ENCODE results near the gene COG3.

Gene COG3

DNA sequence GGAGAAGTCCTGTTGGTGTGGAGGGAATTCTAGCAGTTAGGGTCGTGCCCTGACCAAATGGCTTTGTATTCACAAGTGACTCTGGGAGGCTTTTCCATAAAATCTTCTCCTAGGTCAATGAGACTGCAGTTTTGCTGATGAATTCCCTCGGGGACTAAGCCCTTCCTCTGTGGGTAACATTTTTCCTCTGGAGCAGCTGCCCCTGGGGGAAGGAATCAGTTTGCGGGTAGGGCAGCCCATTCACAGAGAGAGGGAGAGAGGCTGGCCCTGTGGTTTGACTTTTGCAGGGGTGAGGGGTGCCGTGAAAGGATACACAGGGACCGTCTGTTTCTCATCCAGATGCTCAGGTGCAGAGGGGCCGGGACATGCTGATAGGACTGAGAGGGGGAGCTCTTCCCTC is 83.5 kb downstream of the COG3 start:
- no peak for DNase-seq

DNA sequence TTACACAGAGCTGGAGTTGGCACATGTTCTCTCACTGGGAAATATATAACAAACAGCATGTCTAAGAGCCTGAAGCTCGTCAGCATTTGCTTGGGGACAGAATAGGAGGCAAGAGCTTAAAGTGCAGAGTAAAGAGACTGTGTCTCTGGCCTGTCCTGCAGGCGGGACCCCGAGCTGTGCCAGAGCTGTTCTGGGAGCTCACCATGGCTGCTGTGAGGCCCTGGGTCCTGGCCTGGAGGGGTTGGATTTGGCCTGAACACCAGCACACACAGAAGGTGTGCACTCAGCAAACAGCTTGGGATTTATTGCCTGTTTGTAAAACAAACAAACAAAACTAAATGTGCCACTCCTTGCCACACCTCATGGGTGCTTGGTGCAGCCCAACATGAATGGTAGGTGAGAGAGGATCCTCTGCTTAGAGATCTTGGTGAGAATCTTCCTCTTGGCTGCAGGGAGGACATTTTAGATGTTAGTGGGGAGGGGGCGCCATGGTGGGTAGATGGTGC is 89.9 kb downstream of the COG3 start:
- DNase-seq, result no peak

DNA sequence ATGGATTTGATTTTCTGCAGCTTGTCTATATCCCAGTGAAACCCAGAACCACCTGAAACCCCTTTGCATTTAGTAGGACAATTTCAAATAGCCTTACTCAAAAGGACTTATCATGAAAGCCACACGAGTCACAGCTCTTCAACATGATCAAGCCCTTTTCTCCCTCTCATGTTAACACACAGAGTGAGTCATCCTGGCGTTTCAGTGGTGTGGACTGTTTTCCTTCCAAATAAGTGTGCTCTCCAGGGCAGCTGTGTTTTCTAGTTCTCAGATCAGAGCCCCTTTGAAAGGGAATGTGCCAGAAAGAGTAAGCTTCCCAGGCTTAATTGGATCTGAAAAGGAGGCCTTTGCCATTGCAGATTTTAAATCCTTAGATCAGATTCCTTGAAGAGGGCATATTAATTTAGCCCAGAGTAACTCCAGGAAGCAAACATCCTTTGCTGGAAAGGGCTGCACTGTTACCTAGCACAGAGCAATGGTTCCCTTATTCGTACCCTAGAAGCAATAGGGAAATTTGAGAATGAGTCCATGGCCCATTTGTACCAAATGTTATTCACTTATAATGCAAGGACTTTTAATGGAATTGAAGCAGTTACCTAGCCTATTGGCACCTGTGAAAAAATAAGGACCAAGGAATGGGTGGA is 99.5 kb downstream of the COG3 start:
- DNase-seq, result peak; percentile 48

DNA sequence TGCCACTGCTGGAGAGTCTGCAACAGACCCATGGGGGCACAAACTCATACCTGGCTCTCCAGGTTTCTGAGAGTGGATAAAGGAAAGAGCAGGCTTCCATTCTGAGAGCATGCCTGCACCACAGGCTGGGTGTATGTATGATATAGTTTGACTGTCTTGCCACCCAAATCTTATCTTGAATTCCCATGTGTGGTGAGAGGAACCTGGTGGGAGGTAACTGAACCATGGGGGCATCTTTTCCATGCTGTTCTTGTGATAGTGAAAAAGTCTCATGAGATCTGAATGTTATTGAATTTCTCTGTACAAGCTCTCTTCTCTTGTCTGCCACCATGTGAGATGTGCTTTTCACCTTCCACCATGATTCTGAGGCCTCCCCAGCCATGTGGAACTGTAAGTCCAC is 100.6 kb downstream of the COG3 start:
- no peak for DNase-seq

DNA sequence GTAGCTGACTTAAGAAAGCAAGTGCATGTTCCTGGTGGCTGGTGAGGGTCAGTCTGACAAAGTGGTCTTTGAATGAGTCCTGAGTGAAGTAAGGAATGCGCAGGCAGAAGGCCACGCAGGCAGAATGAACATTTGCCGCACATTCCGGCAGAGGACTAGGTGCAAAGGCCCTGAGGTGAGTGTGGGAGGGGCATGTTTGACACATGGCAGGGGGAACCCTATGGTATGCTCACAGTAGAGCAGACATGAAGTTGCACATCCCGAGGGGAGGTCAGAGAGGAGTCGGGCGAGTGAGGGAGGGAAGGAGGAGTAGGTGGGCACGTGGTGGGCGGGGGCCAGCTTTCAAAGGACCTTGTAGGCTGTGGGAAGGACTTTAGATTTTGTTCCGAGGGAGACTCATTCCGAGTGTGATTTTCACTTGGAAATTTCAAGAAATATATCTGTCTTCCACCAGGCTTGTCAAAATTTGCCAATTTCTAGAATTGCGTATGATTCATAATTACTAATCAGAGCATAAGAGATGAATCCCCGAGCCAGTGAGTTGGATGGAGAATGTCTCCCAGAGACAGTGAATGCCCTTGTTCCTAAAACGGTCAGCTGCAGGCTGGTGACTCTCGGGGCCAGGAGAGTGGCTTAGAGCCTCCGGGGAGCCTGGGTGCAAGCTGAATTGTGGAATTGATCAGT is 110.5 kb downstream of the COG3 start:
- DNase-seq, result no peak

DNA sequence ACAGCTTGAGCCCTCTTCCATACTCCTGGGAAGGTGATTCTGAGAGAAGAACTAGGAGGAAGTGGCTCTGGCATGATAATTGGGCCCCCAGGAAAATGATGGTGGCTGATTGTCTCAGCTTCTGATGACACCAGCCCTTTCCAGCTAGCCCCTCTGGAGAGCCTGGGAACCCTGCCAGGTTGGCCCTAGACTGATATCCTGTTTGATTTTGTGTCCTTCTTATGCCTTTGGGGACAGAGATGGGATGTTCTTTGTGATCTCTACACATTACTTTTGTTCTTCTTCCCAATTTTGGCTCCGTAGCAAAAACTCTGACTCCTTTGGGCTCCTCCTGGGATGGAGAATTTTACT is 111.1 kb downstream of the COG3 start:
- no peak for DNase-seq

DNA sequence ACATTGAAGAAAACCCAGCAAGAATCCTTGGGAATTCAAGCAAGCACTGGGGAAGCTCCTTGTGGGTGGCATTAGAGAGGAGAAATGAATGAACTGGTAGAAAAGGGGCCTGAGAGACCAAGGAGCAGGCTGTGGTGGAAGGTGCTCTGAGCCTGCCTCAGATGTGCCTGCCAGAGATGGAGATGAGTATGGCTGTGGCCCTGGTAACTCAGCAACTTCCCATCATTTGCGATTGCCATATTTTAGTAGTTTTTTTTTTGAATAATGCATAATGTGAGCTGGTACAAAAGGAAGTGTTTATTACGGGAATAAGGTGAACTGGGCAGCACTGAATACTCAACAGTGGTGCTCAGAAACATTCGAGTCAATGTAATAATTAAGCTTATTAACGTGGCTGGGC is 111.7 kb downstream of the COG3 start:
- no peak for DNase-seq

DNA sequence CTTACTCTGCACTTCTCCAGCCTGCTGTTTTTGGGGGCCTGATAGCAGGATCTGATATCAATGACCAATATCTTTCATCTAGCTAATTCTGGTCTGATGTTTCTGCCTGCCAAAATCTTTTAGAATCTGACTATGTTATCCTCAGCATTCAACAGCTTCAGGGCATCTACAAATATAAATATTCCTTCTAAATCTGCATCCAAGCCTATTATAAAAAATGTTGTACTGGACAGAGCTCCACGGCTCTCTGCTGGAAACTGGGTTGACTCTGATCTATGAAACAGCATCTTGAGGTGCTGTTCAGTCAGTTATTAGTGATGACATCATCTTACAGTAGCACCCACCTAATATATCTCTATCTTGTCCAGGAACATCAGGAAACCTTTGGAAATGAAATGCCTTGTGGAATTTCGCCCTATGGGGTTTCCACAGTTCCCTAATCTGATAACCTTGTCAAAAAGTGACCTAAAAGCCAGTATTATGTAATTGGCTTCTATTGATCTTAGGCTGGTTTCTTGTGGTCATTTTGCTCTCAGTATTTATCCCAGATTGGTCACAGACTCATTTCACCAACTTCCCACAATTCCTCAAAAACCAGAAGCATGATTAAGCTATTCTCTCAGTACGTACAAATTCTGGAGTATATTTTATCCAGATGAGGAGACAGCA is 117.8 kb downstream of the COG3 start:
- DNase-seq, result no peak

DNA sequence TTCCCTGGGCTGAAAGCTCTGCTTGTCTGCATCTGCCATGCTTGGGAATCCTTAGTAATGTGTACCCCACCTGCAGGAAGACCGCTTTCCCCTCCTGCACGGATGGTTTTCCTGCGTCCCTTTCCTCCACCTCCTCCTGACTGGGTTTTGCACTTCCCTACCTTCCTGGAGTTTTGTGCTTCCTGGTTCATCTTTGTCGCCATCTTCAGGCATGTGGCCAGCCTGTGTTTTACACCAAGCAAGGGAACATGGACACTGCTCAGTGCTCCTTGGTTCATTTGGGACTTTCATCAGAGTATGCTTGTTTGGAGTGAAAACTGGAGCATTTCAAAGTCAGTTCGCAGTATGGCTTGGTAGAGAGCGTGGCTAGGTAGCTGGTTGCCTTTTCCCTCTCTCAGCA is 120.1 kb downstream of the COG3 start:
- no peak for DNase-seq

Data from kidney glomerular epithelial cell (primary cell).